Measurements from ENCODE around the gene PSEN2.

Gene PSEN2

DNA sequence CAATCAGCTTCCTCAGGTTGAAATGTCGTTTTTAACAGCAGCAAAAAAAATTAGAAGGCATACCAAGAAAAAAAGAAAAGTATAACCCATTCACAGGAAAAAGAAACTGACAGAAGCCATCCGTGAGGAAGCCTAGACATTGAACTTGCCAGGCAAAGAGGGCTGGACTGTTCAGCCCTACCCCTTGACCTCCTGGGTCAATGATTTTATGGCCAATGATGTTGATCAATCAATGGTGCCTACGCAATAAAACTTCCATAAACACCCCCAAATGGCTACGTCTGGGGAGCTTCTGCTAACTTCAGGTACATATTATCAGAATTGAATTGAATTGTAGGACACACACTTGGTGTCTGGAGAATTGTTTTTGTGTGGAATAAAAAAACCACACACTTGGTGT is 4.8 kb upstream of the PSEN2 start:
- no peak for DNase-seq

DNA sequence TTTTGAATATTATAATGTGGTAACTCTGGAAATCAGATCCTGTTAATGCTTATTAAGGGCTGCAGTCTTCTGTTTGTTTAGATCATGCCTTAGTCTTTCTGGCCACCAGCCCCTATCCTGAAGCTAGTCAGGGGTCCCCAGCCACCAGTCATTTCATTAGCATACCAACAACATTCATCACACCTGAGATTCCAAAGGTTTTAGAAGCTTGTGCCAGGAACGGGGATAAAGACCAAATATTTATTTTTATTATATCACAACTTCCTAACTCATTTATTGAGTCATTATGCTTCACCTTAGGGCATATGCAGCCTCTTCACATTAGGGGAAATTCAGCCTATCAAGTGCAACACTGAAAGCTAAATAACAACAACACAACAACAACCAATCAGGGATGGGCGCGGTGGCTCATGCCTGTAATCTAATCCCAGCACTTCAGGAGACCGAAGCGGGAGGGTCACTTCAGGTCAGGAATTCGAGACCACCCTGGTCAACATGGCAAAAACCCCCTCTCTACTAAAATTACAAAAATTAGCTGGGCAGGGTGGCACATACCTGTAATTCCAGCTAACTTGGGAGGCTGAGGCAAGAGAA is 2.9 kb upstream of the PSEN2 start:
- DNase-seq = no peak

DNA sequence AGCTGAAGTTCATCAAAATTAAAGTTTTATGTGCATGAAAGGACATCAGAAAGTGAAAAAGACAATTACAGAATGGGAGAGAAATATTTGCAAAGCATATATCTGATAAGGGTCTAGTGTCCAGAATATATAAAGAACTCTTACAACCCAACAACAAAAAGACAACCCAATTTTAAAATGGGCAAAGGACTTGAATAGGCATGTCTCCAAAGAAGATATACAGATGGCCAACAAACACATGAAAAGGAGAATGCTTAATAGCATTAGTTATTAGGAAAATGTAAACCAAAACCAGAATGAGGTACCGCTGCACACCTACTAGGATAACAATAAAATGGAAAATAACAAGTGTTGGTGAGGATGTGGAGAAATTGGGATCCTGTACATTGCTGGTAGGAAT is 1.7 kb upstream of the PSEN2 start:
- DNase-seq = no peak

DNA sequence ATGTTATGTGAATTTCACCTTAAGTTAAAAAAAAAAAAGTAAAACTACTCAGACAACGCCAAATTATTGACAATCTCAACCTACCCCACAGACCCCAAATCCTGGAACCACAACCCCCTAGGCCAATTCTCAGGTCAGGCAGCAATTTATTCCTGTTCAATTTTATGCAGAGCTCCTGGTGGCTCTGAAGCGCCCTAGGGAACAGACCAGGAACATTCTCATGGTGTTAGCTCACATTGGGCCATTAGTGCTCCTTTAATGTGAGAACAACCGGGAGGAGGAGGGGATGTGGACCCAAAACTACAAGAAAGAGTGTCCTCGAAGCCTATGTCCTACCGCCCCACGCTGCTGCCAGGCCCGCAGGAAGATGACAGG is 403 bp upstream of the PSEN2 start:
- DNase-seq = no peak

DNA sequence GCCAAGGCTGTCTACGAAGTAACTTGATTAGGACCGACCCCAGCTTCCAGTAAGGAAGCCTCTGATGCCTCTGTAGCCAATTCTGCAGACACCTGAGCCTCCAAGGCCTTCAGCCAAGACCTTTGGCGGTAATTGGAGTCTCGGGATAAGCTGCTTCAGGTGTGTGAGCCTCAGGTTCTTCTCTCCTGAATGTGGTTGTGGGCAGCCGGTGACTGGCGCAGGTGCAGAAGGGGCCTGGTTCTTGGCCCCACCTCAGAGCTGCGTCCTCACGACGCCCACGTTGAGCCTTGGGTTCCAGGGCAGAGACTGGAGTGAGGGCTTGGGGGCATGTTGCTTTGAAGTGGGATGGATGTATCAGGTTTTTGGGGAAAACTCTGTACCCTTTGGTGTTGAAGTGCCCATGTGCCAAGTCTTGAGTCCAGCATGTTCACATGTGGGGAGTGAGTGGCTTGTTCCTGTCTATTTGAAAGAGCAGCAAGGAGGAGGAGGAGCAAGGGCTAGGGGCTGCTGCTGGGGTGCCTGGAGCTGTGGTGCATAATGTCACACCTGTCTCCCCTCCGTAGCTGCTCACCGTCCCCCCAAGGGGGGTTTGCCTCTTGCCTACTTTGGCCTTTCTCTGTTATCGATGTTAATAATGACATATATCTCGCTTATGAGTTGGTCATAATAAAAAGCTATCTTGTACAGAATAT is 1.4 kb downstream of the PSEN2 start:
- DNase-seq = no peak

DNA sequence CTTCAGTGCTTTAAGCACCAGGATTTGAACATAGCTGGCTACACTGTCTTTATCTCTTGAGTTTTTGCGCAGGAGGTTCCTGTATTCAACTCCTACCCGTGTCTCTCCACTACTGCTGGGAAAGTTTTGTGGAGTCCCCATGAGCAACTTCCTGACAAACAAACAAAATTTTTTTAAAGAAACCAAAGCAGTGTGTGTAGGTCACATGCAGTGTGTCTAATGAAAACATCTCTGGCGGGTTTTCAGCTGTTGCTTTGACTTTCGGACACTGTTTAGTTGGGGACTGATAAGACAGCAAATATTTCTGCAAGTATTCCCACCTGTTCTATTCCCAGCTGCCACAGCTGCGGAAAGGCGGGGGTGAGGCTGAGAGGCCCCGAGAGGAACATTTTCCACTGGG is 2.0 kb downstream of the PSEN2 start:
- DNase-seq = no peak

DNA sequence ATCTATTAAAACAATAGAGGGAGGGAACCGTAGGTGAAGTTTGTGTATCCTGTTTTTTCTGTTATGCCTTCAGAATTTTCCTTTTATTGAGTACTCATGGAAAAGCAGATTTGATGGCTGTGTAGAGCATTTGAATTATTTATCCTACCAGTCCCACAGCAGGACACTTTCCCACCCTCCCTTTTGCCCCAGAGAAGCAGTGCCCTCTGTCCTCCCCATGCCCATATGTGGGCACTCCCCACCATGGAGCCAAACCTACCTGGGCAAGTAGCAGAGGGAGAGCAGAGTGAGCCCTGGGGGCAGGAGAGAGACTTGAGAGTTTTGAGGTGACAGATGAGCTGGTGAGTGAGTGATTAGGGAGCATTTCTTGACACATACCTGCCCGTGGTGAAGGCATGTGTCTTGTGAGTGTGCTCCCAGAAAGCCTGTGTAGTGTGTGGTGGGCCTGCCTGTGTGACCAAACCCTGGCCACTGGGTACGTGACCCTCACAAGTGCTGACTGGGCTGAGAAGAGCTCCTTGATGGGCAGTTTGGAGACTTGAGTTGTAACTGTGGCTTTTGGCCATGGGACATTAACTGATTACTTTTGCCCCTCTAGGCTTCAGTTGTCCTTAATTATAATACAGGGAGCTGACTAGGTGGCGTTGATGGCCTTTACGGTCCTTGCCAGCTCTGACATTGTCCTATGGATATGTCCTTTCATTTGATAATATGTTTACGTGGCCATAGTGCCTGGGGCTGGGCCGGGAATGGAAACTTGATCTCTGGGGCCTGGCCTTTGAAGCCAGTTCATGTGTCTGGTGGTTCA is 3.6 kb downstream of the PSEN2 start:
- no peak for DNase-seq

DNA sequence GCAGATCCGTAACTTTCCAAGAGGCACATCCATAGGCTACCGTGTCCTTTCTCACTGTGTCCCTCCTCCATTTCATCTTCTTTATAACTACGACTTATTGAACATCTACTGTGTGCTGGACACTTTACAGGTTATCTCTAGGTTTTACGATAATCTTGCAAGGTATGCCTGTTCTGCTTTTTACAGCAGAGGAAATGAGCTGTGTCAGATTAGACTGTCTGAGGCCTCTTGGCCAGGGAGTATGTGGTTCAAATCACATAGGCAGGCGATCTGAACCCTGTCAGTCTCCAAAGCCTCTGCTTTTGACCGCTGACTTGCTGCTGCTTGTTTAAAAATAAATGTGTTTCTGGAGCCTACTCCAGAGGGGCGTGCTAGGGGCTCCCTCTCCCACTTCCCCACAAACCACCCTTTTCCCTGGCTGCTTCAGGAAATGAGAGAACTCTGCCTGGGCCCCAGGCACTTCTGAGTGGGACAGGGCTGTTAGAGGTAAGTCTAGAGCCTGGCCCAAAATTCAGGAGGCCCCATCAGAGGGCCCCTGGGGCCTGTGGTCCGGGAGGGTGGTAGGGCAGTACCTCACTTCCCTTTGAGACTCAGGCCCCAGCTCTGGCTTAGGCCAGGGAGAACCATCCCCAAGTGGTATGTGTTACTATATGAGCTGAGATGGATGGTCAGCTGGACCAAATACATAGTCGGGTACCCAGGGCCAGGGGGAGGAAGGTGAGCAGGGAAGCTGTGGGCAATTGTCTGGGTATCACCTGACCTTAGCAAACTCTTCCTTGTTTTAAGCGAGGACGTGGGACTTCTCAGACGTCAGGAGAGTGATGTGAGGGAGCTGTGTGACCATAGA is 4.4 kb downstream of the PSEN2 start:
- DNase-seq = no peak

DNA sequence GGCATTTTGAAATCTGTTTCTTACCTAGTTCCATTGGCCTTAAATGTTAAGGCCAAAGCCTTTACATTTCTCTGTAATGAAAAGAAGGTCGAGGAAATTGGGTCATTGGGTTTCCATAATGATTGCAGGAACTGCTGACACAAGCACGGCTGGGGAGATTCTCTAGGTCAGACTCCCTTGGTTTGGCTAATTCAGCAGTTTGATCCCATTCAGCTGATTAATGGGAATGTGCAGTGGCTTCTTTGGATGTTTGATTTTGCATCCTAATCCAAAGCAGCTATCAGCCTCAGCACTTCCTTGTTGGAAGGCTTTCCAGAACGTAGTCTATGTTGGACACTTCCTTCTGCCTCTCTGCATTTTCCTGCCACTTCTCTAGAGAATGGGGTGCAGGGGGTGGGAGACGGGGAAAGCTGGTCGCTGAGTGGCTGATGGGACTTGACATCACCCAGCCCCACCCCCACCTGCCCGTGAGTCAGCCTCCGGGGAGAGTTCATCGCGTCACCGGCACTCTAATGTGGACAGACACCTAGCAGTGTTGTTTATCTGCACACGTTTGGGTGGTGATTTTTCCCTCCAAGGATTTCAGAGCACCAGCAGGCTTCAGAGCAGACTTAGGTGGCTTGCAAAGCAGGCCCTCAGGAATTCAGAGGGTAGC is 5.4 kb downstream of the PSEN2 start:
- DNase-seq = no peak

DNA sequence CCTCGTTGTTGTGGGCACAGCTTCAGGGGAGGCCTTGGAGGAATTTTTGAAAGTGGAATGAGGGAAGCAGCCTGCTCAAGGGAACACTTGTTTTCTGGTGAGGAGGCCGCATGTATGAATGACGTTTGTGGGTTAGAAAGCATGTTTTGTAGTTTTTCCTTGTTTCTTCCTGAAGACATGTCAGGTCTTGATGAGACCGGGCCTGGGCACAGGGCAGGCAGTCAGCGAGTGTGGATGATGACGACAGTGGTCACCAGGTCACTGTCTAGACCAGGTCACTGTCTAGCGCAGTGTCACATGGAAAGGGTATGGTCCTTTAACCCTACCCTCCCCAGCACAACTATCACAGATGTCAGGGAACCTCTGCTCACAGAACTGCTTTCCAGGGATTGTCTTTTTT is 7.3 kb downstream of the PSEN2 start:
- no peak for DNase-seq

DNA sequence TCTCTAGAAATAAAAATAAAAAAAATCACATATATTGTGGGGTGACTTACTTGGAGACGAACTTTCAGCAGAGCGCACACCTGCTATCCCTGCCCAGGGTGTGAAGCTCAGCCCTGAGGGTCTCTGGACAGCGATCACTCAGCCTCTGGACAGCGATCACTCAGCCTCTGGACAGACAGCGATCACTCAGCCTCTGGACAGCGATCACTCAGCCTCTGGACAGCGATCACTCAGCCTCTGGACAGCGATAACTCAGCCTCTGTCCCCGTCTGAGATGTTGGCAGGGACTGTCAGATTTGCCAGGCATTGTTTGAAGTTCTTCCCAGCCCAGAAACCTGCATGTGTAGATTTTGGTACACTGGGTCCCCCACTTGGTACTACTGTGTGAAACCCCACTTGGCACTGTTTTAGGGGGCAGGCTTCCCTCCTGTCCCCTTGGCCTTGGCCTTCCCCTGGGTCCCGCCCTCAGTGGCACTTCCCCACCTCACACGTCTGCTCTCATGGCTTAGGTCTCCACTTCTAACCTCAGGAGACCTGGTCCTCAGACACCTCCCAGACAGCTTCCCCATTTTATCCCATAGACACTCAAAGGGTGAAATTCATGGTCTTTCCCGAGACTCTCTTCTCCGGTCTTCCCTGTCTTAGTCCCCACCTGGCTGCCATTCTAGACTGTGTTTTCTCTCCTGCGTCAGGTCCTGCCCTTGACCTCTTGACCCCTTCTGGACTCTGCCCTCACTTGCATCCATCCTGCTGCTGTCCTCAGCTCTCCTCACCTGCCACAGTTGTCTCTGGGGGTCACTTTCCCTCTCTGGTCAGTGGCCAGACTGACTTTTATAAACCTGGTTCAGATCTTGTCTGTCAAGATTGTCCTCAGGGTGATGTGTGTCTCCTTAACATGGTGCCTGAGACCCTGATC is 10.2 kb downstream of the PSEN2 start:
- DNase-seq = no peak

DNA sequence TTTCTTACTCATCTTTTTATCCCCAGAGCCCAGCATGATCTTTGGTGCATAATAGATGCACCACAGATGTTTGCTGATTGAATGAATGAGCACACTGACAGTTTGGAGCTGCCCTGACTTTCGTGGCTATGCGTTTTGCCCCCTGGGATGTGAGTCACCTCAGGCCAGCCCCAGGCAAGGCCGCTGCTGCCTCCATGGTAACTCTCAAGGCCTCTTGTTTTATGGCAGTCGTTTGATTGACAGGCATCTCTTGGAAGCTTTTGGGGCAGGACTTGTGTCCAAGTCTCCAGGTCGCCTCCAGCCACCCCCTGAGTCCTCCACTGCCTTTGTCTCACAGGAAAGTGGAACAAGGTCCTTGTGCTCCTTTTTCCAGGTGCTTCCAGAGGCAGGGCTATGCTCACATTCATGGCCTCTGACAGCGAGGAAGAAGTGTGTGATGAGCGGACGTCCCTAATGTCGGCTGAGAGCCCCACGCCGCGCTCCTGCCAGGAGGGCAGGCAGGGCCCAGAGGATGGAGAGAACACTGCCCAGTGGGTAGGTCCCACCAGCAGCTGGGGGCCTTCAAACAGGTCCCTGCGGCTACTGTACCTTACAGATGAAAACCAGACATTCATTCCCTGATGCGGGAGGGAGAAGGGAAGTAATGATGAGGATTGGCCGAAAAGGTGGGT is 11.2 kb downstream of the PSEN2 start:
- no peak for DNase-seq

DNA sequence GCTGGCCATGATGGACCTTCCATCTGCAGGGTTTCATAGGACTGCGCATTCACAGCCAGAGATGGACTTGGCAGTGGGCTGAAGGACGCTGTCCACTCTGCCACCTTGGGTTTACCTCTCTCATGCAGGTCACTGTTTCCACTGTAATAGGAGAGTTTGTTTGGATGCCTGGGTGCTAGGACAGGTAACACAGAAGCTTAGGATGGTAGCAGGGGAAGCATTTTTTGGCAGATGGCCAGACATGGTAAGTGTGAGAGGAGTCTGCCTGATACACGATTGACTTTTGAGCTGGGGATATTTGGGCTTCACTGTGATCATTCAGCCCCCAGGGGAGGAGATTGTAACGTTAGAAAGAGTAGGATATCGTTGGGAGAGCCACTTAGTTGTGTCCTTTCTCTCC is 11.8 kb downstream of the PSEN2 start:
- peak; percentile 21 for DNase-seq

DNA sequence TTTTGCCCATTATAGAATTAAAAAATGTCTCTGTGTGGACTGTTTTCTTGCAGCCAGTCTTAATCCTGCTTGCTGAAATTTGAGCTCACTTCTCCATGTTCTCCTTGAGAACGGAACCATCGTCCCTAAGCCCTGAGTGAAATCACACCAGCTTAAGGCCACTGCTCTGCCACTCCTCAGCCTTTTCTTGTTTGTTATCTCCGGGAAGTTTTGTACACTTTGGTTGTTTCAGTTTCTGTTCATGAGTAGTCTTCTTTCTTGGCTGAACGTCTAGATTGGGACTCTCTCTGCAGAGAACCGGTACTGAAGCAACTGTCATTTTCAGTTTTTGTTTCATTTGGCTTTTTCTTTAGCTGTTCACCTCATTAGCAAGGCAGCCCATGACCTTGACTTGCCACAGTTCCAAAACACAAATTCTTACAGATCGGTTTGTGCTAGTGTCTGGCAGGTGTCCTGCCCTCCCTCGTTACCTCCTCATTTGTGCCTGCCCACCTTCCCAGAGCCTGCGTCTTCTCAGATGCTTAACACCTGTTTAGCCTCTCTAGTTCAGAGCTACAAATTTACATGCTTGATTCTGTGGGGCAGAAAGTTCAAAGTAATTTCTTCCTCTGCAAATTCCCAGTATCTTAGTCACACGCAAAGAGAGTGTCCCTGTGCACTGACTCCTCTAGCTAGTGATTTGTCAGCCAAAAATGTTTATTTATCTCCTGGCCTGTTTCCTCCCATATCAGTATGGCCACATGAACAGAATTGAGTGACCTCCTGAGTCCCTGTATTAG is 12.4 kb downstream of the PSEN2 start:
- peak; percentile 83 for DNase-seq

DNA sequence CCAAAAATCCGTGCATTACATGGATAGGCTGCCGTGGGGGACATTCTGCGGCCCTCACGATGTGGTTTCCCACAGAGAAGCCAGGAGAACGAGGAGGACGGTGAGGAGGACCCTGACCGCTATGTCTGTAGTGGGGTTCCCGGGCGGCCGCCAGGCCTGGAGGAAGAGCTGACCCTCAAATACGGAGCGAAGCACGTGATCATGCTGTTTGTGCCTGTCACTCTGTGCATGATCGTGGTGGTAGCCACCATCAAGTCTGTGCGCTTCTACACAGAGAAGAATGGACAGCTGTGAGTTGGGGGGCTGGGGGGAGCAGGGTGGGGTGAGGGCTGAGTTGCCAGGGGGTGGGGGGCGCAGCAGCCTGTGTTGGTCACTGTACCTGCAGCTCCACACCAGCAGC is 13.2 kb downstream of the PSEN2 start:
- no peak for DNase-seq

DNA sequence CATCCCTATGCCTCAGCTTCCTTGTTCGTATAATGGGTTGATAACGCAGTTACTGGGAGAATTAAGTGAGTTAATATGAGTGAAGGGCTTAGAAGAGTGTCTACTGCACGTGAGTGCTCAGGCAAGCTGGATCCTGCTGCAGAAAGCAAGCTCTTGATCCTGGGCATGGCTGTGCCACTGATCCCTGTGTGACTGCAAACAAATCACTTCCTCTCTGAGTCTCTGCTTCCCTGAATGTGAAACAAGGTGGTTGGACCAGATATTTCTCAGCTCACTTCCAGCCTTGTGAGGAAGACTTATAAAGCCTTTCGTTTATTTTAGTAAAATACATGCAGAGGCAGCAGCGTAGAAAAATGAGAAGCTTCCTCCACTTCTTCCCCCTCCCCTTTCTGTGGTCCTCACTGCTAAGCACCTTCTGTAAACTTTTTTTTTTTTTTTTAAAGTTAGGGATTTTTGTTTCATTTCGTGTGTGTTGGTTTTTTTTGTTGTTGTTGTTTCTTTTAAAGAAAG is 13.8 kb downstream of the PSEN2 start:
- no peak for DNase-seq

DNA sequence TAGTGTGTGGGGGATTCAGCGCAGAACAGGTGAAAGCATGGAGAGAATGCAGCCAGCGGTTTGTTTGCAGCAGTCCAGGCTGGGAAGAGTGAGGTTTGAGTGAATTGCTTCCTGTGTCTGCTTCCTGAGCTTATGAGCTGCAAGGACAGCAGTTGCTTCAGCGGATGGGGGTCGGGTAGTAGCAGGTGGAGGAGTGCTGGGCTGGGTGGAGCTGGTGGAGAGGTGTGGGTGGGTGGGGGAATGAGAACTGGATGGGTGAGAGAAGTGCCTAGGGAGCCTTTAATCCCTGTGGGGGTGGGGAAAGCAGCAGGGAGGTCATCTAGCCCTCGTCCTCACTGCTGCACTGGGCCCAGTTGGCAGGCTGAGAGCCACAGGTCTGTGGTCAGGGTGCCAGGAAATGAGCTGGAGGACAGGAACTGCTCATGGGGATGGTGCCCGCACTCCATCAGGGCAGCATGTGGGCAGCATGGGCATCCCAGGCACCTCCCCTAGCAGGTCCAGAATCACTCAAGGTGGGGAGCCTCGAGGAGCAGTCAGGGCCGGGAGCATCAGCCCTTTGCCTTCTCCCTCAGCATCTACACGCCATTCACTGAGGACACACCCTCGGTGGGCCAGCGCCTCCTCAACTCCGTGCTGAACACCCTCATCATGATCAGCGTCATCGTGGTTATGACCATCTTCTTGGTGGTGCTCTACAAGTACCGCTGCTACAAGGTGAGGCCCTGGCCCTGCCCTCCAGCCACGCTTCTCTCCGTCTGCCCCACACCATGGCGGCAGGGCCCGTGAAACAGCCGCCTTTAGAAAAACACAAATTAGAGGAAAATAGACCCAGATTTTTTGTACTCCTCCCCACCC is 14.8 kb downstream of the PSEN2 start:
- DNase-seq = no peak

DNA sequence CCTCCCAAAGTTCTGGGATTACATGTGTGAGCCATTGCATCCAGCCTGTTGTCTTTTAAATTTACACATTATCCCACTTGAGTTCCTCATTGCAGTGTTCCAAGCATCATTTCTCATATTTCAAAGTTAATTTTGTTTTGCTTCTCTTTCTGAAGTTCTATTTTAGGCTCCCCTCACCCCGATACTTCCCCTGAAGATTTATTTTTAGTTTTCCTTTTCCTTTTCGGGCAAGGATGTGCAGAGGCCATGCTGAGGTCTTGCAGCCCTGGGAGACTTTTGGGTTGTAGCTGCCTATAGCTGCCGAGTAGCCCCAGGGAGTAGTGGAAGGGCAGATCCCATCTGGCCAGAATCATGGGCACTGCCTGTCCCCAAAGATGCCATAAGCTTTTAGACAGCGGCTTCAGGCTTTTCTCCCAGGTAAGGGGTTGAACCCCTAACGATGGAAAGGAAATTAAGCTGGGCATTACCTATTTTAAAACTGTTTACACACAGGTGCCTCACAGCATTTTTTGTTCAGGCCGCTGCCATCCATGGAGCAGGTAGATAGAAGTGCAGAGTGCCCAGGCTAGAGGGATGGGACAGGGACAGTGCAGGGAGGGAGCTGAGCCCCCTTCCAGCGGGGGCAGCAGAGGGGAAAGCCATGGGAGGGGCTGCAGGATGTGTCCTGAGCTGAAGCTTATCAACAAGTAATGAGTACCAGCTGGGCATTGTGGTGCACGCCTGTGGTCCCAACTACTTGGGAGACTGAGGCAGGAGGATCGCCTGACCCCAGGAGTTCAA is 15.9 kb downstream of the PSEN2 start:
- DNase-seq = no peak

All from activated CD4-positive, alpha-beta T cell treated with anti-CD3 and anti-CD28 coated beads, Interleukin-2, Interleukin-6, amounts not matched to agents 100 ng/mL and 50 ng/mL, durations not matched to agents 16 hours and 8 hours (primary cell).